ENCODE measurements around the gene UGT2B7. TPM values are rescaled to one million over a fixed set of nuclear protein-coding genes. Genes with fewer than 3 reads are reported as not detected.

UGT2B7 gene
- polyA plus RNA-seq, 1 of the 3 experiments (the other 2 are of a cell fraction): not detected

- TF ChIP-seq NFIC (IDR thresholded peaks at IDR 0.05; ENCODE audit: borderline replicate concordance): no peak
- no peak for TF ChIP-seq JUND (IDR thresholded peaks at IDR 0.05)
- TF ChIP-seq MEF2A (IDR thresholded peaks at IDR 0.05; ENCODE audit: borderline replicate concordance, low read depth): no peak
- TF ChIP-seq NRF1 (IDR thresholded peaks at IDR 0.05; ENCODE audit: low read depth, low read length): no peak
- no peak for TF ChIP-seq MAX (IDR thresholded peaks at IDR 0.05; ENCODE audit: low read depth)
- TF ChIP-seq FOSL2 (IDR thresholded peaks at IDR 0.05; ENCODE audit: borderline replicate concordance, low read depth): no peak
- TF ChIP-seq REST (IDR thresholded peaks at IDR 0.05; ENCODE audit: low read depth, low read length): no peak
- no peak for TF ChIP-seq TCF12 (IDR thresholded peaks at IDR 0.05)
These were observed 39.2 kb upstream of the UGT2B7 start (continued) for GRCh38 chr4:69056921-69057550.

GRCh38 chr4:69057620-69058409 lies 38.5 kb upstream of the UGT2B7 start:
- H3K27ac ChIP-seq (ENCODE audit: low read depth in 2 of 2, low read length in 1 of 2): no peak overlapping the region

More at GRCh38 chr4:69057620-69058409, 38.5 kb upstream of the UGT2B7 start:
- H2AFZ ChIP-seq (ENCODE audit: low read depth): no peak overlapping the region
- H3K4me1 ChIP-seq (ENCODE audit: control insufficient read depth in 1 of 2, insufficient read depth in 2 of 2, low read depth in 1 of 2, low read length in 1 of 2): no peaks in the 10 kb centered on the region
- H3F3A ChIP-seq (replicated peaks; ENCODE audit: insufficient read depth): no peaks in the 10 kb centered on the region
- WGBS (ENCODE audit: low lambda C conversion rate): 22% methylated on average over 4 of the region's 5 CpGs
- H3K27me3 ChIP-seq (ENCODE audit: insufficient read depth): no peaks in the 10 kb centered on the region; the same call in 1 of the 2 replicates
- H3K36me3 ChIP-seq (replicated peaks in 1 of 2; ENCODE audit: control insufficient read depth in 1 of 2, insufficient read depth in 2 of 2, low read length in 1 of 2): no peaks in the 10 kb centered on the region
- H3K79me2 ChIP-seq (ENCODE audit: insufficient read depth): no peaks in the 10 kb centered on the region
- no peaks in the 10 kb centered on the region for H3K9me3 ChIP-seq
- H3K4me2 ChIP-seq: peak overlapping the region; percentile 66
- H3K4me3 ChIP-seq (ENCODE audit: low read depth in 2 of 2, low read length in 1 of 2): peak overlapping the region in 1 of 2 experiments; percentile 23; a peak in 1 of 4 replicates
- no peak overlapping the region for H3K9ac ChIP-seq
- no peak for DNase-seq
- H4K20me1 ChIP-seq (ENCODE audit: insufficient read depth): no peaks in the 10 kb centered on the region
- no peaks in the 10 kb centered on the region for H3K9me2 ChIP-seq
- TF ChIP-seq RFX5 (IDR thresholded peaks at IDR 0.05; ENCODE audit: low read length) (no peak), POLR2AphosphoS5 (IDR thresholded peaks at IDR 0.05; ENCODE audit: low read depth, low read length) (no peak), NFIC (IDR thresholded peaks at IDR 0.05; ENCODE audit: borderline replicate concordance) (no peak), RXRA (IDR thresholded peaks at IDR 0.05; ENCODE audit: borderline replicate concordance, low read depth) (no peak), USF1 (IDR thresholded peaks at IDR 0.05; ENCODE audit: borderline replicate concordance, low read depth) (no peak), TEAD4 (IDR thresholded peaks at IDR 0.05; ENCODE audit: borderline replicate concordance, insufficient read depth) (no peak), JUND (IDR thresholded peaks at IDR 0.05) (no peak), TAF1 (IDR thresholded peaks at IDR 0.05; ENCODE audit: borderline replicate concordance, low read depth, low read length) (no peak), USF2 (IDR thresholded peaks at IDR 0.05; ENCODE audit: borderline replicate concordance, low read depth, low read length) (no peak), GATA2 (CRISPR knock-in tag; IDR thresholded peaks at IDR 0.05) (no peak), NRF1 (IDR thresholded peaks at IDR 0.05; ENCODE audit: low read depth, low read length) (no peak), ZBTB33 (IDR thresholded peaks at IDR 0.05; ENCODE audit: borderline replicate concordance, low read depth) (no peak), IRF3 (IDR thresholded peaks at IDR 0.05; ENCODE audit: low read depth, low read length) (no peak), RAD21 (IDR thresholded peaks at IDR 0.05; ENCODE audit: low read length) (no peak), SMC3 (IDR thresholded peaks at IDR 0.05; ENCODE audit: low read depth, low read length) (no peak)
- POLR2A ChIA-PET: no interaction called here
- CTCF ChIA-PET: no interaction called here

Measured in SK-N-SH (cell line).